ENCODE data around the gene EME1. TPM values are rescaled to one million over a fixed set of nuclear protein-coding genes. Genes with fewer than 3 reads are reported as not detected.
A peak's percentile ranks its signal among the peaks of the same experiment; 100 is the strongest.

EME1 gene
- total RNA-seq, 2 donors from 2014 or later, result 0.55 to 1.3 TPM

- ATAC-seq (peak; percentile 6), DNase-seq (no peak)
- H3K36me3 Mint-ChIP-seq (ENCODE audit: low read depth), result peaks cover 2% of the 10 kb centered on the region
- H3K4me3 Mint-ChIP-seq, result peak overlapping the region; percentile 55
- peak overlapping the region; percentile 53 for H3K27ac Mint-ChIP-seq
- H3K4me1 Mint-ChIP-seq, result peaks cover 10% of the 10 kb centered on the region
- H3K9me3 ChIP-seq (ENCODE audit: control insufficient read depth, low read length, poor library complexity, severe bottlenecking), result no peaks in the 10 kb centered on the region
- no peaks in the 10 kb centered on the region for H3K27me3 Mint-ChIP-seq
Observed at GRCh38 chr17:50362661-50363060, 10.4 kb upstream of the EME1 start.

- DNase-seq (no peak), ATAC-seq (no peak)
- no peaks in the 10 kb centered on the region for H3K9me3 ChIP-seq (ENCODE audit: control insufficient read depth, low read length, poor library complexity, severe bottlenecking)
- Mint-ChIP-seq H3K27me3 (no peaks in the 10 kb centered on the region), H3K27ac (peak overlapping the region; percentile 53), H3K36me3 (ENCODE audit: low read depth) (peaks cover 5% of the 10 kb centered on the region), H3K4me1 (peaks cover 11% of the 10 kb centered on the region), H3K4me3 (no peak overlapping the region)
Observed at GRCh38 chr17:50363217-50364060, 9.6 kb upstream of the EME1 start.

GRCh38 chr17:50364061-50364458 lies 9.0 kb upstream of the EME1 start:
- DNase-seq (no peak), ATAC-seq (no peak)
- Mint-ChIP-seq H3K4me1 (peaks cover 11% of the 10 kb centered on the region), H3K4me3 (no peak overlapping the region), H3K27ac (peak overlapping the region; percentile 53), H3K36me3 (ENCODE audit: low read depth) (peaks cover 5% of the 10 kb centered on the region), H3K27me3 (no peaks in the 10 kb centered on the region)
- H3K9me3 ChIP-seq (ENCODE audit: control insufficient read depth, low read length, poor library complexity, severe bottlenecking), result no peaks in the 10 kb centered on the region

- H3K27me3 Mint-ChIP-seq, result no peaks in the 10 kb centered on the region
- H3K36me3 Mint-ChIP-seq (ENCODE audit: low read depth), result peaks cover 5% of the 10 kb centered on the region
- DNase-seq, result no peak
- ATAC-seq, result no peak
- H3K4me1 Mint-ChIP-seq, result peaks cover 11% of the 10 kb centered on the region
- no peaks in the 10 kb centered on the region for H3K9me3 ChIP-seq (ENCODE audit: control insufficient read depth, low read length, poor library complexity, severe bottlenecking)
- H3K27ac Mint-ChIP-seq, result no peak overlapping the region
- no peak overlapping the region for H3K4me3 Mint-ChIP-seq
Observed at GRCh38 chr17:50364715-50365114, 8.3 kb upstream of the EME1 start.

- H3K27ac Mint-ChIP-seq, result no peak overlapping the region
- H3K4me1 Mint-ChIP-seq, result peaks cover 11% of the 10 kb centered on the region
- H3K36me3 Mint-ChIP-seq (ENCODE audit: low read depth), result peaks cover 5% of the 10 kb centered on the region
- no peak for ATAC-seq
- no peak overlapping the region for H3K4me3 Mint-ChIP-seq
- DNase-seq, result no peak
- no peaks in the 10 kb centered on the region for H3K9me3 ChIP-seq (ENCODE audit: control insufficient read depth, low read length, poor library complexity, severe bottlenecking)
- H3K27me3 Mint-ChIP-seq, result no peaks in the 10 kb centered on the region
Observed at GRCh38 chr17:50365165-50365564, 7.9 kb upstream of the EME1 start.

- ATAC-seq, result no peak
- Mint-ChIP-seq H3K27ac (no peak overlapping the region), H3K27me3 (no peaks in the 10 kb centered on the region)
Observed at GRCh38 chr17:50365649-50366393, 7.2 kb upstream of the EME1 start.

GRCh38 chr17:50367401-50367800 lies 5.6 kb upstream of the EME1 start:
- Mint-ChIP-seq H3K4me1 (peaks cover 19% of the 10 kb centered on the region), H3K36me3 (ENCODE audit: low read depth) (peaks cover 5% of the 10 kb centered on the region), H3K4me3 (no peak overlapping the region), H3K27me3 (no peaks in the 10 kb centered on the region), H3K27ac (no peak overlapping the region)
- DNase-seq, result no peak
- H3K9me3 ChIP-seq (ENCODE audit: control insufficient read depth, low read length, poor library complexity, severe bottlenecking), result no peaks in the 10 kb centered on the region
- no peak for ATAC-seq

More at GRCh38 chr17:50365649-50366393, 7.2 kb upstream of the EME1 start:
- H3K4me1 Mint-ChIP-seq, result peaks cover 14% of the 10 kb centered on the region
- H3K4me3 Mint-ChIP-seq, result no peak overlapping the region
- DNase-seq, result no peak
- peaks cover 5% of the 10 kb centered on the region for H3K36me3 Mint-ChIP-seq (ENCODE audit: low read depth)
- no peaks in the 10 kb centered on the region for H3K9me3 ChIP-seq (ENCODE audit: control insufficient read depth, low read length, poor library complexity, severe bottlenecking)

- Mint-ChIP-seq H3K36me3 (ENCODE audit: low read depth) (peaks cover 9% of the 10 kb centered on the region), H3K27ac (no peak overlapping the region), H3K4me1 (peaks cover 27% of the 10 kb centered on the region), H3K4me3 (peak overlapping the region; percentile 31), H3K27me3 (no peaks in the 10 kb centered on the region)
- ATAC-seq, result no peak
- no peak for DNase-seq
- no peaks in the 10 kb centered on the region for H3K9me3 ChIP-seq (ENCODE audit: control insufficient read depth, low read length, poor library complexity, severe bottlenecking)
Observed at GRCh38 chr17:50370052-50370451, 3.0 kb upstream of the EME1 start.

- DNase-seq (no peak), ATAC-seq (no peak)
- H3K9me3 ChIP-seq (ENCODE audit: control insufficient read depth, low read length, poor library complexity, severe bottlenecking), result no peaks in the 10 kb centered on the region
- Mint-ChIP-seq H3K27me3 (no peaks in the 10 kb centered on the region), H3K4me1 (peaks cover 27% of the 10 kb centered on the region), H3K27ac (peak overlapping the region; percentile 97), H3K4me3 (peak overlapping the region; percentile 99), H3K36me3 (ENCODE audit: low read depth) (peaks cover 9% of the 10 kb centered on the region)
Observed at GRCh38 chr17:50371526-50371925, 1.5 kb upstream of the EME1 start.

GRCh38 chr17:50372222-50372757 lies 739 bp upstream of the EME1 start:
- Mint-ChIP-seq H3K36me3 (ENCODE audit: low read depth) (peaks cover 9% of the 10 kb centered on the region), H3K27me3 (no peaks in the 10 kb centered on the region), H3K4me3 (peak overlapping the region; percentile 99), H3K4me1 (peaks cover 27% of the 10 kb centered on the region), H3K27ac (peak overlapping the region; percentile 97)
- DNase-seq (no peak), ATAC-seq (no peak)
- H3K9me3 ChIP-seq (ENCODE audit: control insufficient read depth, low read length, poor library complexity, severe bottlenecking), result no peaks in the 10 kb centered on the region

GRCh38 chr17:50373705-50374104 lies 676 bp downstream of the EME1 start:
- Mint-ChIP-seq H3K27ac (peak overlapping the region; percentile 97), H3K36me3 (ENCODE audit: low read depth) (peaks cover 4% of the 10 kb centered on the region), H3K4me3 (peak overlapping the region; percentile 99), H3K27me3 (no peaks in the 10 kb centered on the region), H3K4me1 (peaks cover 25% of the 10 kb centered on the region)
- H3K9me3 ChIP-seq (ENCODE audit: control insufficient read depth, low read length, poor library complexity, severe bottlenecking), result no peaks in the 10 kb centered on the region
- DNase-seq, result no peak
- ATAC-seq, result no peak

GRCh38 chr17:50375858-50376538 lies 3.0 kb downstream of the EME1 start:
- H3K9me3 ChIP-seq (ENCODE audit: control insufficient read depth, low read length, poor library complexity, severe bottlenecking), result no peaks in the 10 kb centered on the region
- no peak for DNase-seq
- ATAC-seq, result no peak
- Mint-ChIP-seq H3K36me3 (ENCODE audit: low read depth) (peaks cover 4% of the 10 kb centered on the region), H3K4me3 (no peak overlapping the region), H3K27me3 (no peaks in the 10 kb centered on the region), H3K4me1 (peaks cover 22% of the 10 kb centered on the region), H3K27ac (peak overlapping the region; percentile 29)

Measured in T-helper 17 cell (primary cell).